HCT116 (cell line): ENCODE data around the gene CTBP2. TPM values are rescaled to one million over a fixed set of nuclear protein-coding genes. Genes with fewer than 3 reads are reported as not detected.

Experiments used
- ATAC-seq: fragments of 200-7000 bp; cut with Tn5 transposase; 2 replicates; pipeline ENCODE4 v1.9.1; 2020; ENCODE audit warnings: mild to moderate bottlenecking, moderate library complexity
- BruUV-seq: library from RNA; stranded (reverse); fragments of 400-500 nt; replicated peaks from 2 replicates; lab custom pipeline; 2021; lab: Mats Ljungman, UMichigan
- CTCF ChIA-PET: fragments of 300-600 bp; sonication (Branson Sonifier 250); formaldehyde crosslinking; loops from one replicate; lab custom pipeline; 2021; ENCODE audit warnings: antibody characterized with exemption; lab: Charles Lee
- POLR2A ChIA-PET: fragments of 300-600, 350-600 bp; sonication (Branson Sonifier 250); formaldehyde crosslinking; loops from one replicate; lab custom pipeline; 2021; ENCODE audit warnings: antibody characterized with exemption; lab: Charles Lee
- RAD21 ChIA-PET, 2 experiments: fragments of 300-600 bp; sonication (Branson Sonifier 250); formaldehyde crosslinking; loops; one replicate each; lab custom pipeline; 2023; ENCODE audit warnings: low total read pairs in 2 of 2; ENCODE audit not compliant: uncharacterized antibody in 2 of 2, unreplicated experiment in 2 of 2, low non-redundant PET in 1 of 2; lab: Charles Lee
- DNase-seq: peaks from one replicate; pipeline ENCODE4 v3.0.0-alpha.2; 2010; ENCODE audit warnings: low read depth, low spot score
- H2AFZ ChIP-seq: fragments of 200-600 bp; shearing (Covaris generic), sonication (generic); 2 replicates; pipeline ENCODE4 v1.6.1; 2017; ENCODE audit warnings: low read depth, mixed run types, mixed read lengths, antibody characterized with exemption, low read length; ENCODE audit not compliant: poor library complexity, severe bottlenecking
- H3K27ac ChIP-seq: 2 replicates; pipeline ENCODE4 v1.5.1; 2012; ENCODE audit warnings: low read depth, low read length
- H3K27me3 ChIP-seq: fragments of 200-600 bp; sonication (generic); 2 replicates; pipeline ENCODE4 v1.6.1; 2016; ENCODE audit warnings: mixed run types, low read length, mixed read lengths; ENCODE audit not compliant: insufficient read depth
- H3K36me3 ChIP-seq, 2 experiments: fragments of 200-500 bp in 1 of 2; fragments of 200-600 bp in 1 of 2; sonication (Bioruptor generic) in 1 of 2; sonication (generic) in 1 of 2; 2 replicates each; pipeline versions ENCODE4 v1.5.1 to v1.6.1; 2014 to 2016; ENCODE audit warnings: low read length in 2 of 2, inconsistent platforms in 1 of 2, mixed read lengths in 1 of 2, mixed run types in 1 of 2; ENCODE audit not compliant: insufficient read depth in 2 of 2, control insufficient read depth in 1 of 2
- H3K4me1 ChIP-seq, 2 experiments: fragments of 200-600 bp in 1 of 2; sonication (generic) in 1 of 2; 2 replicates each; pipeline versions ENCODE4 v1.5.1 to v1.6.1; 2012 to 2017; ENCODE audit warnings: low read length in 2 of 2, inconsistent platforms in 1 of 2, mild to moderate bottlenecking in 1 of 2, mixed read lengths in 1 of 2, mixed run types in 1 of 2, moderate library complexity in 1 of 2; ENCODE audit not compliant: insufficient read depth in 2 of 2, control insufficient read depth in 1 of 2
- H3K4me2 ChIP-seq: fragments of 200-600 bp; sonication (generic); 2 replicates; pipeline ENCODE4 v1.6.1; 2017; ENCODE audit warnings: mixed run types, low read length, mixed read lengths
- H3K4me3 ChIP-seq, 2 experiments: fragments of 200-600 bp in 1 of 2; sonication (generic) in 1 of 2; replicated peaks in 1 of 2; 2 replicates each; pipeline ENCODE4 v1.5.1; 2011 to 2016; ENCODE audit warnings: low read length in 2 of 2, control low read depth in 1 of 2, low read depth in 1 of 2, mild to moderate bottlenecking in 1 of 2, mixed read lengths in 1 of 2, mixed run types in 1 of 2
- H3K79me2 ChIP-seq: fragments of 200-600 bp; sonication (generic); 2 replicates; pipeline ENCODE4 v1.6.1; 2017; ENCODE audit warnings: mild to moderate bottlenecking, mixed run types, low read length, moderate library complexity, mixed read lengths; ENCODE audit not compliant: insufficient read depth
- H3K9ac ChIP-seq: fragments of 200-600 bp; sonication (generic); 2 replicates; pipeline ENCODE4 v1.6.1; 2016; ENCODE audit warnings: low read length, mixed read lengths
- H3K9me2 ChIP-seq: fragments of 200-600 bp; sonication (generic), shearing (Covaris generic); 2 replicates; pipeline ENCODE4 v1.6.1; 2017; ENCODE audit warnings: mixed run types, mild to moderate bottlenecking, moderate library complexity; ENCODE audit not compliant: insufficient read depth
- H3K9me3 ChIP-seq, 2 experiments: fragments of 200-500 bp in 1 of 2; fragments of 200-600 bp in 1 of 2; sonication (Bioruptor generic) in 1 of 2; sonication (generic) in 1 of 2; 2 replicates each; pipeline ENCODE4 v1.6.1; 2014 to 2017; ENCODE audit warnings: low read length in 2 of 2, mixed read lengths in 2 of 2, inconsistent platforms in 1 of 2, low read depth in 1 of 2, mild to moderate bottlenecking in 1 of 2, mixed run types in 1 of 2, moderate library complexity in 1 of 2; ENCODE audit not compliant: control insufficient read depth in 1 of 2, insufficient read depth in 1 of 2
- H4K20me1 ChIP-seq: fragments of 200-600 bp; sonication (generic), shearing (Covaris generic); 2 replicates; pipeline ENCODE4 v1.6.1; 2017; ENCODE audit warnings: mixed run types, mild to moderate bottlenecking, moderate library complexity; ENCODE audit not compliant: insufficient read depth
- CBX3 ChIP-seq: IDR thresholded peaks from 2 replicates; pipeline ENCODE4 v1.6.1; 2012; ENCODE audit warnings: low read depth
- EGR1 ChIP-seq: IDR thresholded peaks from 2 replicates; pipeline ENCODE4 v1.6.1; 2012; ENCODE audit warnings: low read depth
- ELF1 ChIP-seq: IDR thresholded peaks from 2 replicates; pipeline ENCODE4 v1.6.1; 2012; ENCODE audit warnings: low read depth, borderline replicate concordance
- EZH2 ChIP-seq: fragments of 200-600 bp; sonication (generic); IDR thresholded peaks from 2 replicates; pipeline ENCODE4 v1.6.1; 2017; ENCODE audit warnings: antibody characterized with exemption, mixed run types
- TCF7L2 ChIP-seq: IDR thresholded peaks from 2 replicates; pipeline ENCODE4 v1.7.0; 2011; ENCODE audit warnings: borderline replicate concordance, inconsistent platforms; ENCODE audit not compliant: insufficient read depth, insufficient read length; ENCODE audit errors: extremely low read depth
- ZBTB33 ChIP-seq: IDR thresholded peaks from 2 replicates; pipeline ENCODE4 v1.6.1; 2011; ENCODE audit warnings: mild to moderate bottlenecking, low read length, moderate library complexity; ENCODE audit not compliant: insufficient replicate concordance; ENCODE audit errors: extremely low read depth
- ZFX ChIP-seq: fragments of 450-650 bp; IDR thresholded peaks from 2 replicates; pipeline ENCODE4 v1.6.1; 2017
- ZNF274 ChIP-seq: fragments of 200-500 bp; sonication (Bioruptor generic); IDR thresholded peaks from 2 replicates; pipeline ENCODE4 v1.6.1; 2014; ENCODE audit warnings: mild to moderate bottlenecking, low read depth, low read length, inconsistent platforms
- intact Hi-C: fragments of 100-400 bp; cut with micrococcal nuclease; formaldehyde crosslinking; loops from 2 replicates; pipeline ENCODE4 v1.10.0; 2022
- total RNA-seq: library from RNA; stranded (reverse); gene quantifications from one replicate; pipeline ENCODE4 v1.2.1, GENCODE V29; 2021; ENCODE audit not compliant: unreplicated experiment
- TF ChIP-seq, protein P1 (sequence below), 3 experiments: fragments of 200-600 bp in 1 of 3; sonication (generic) in 1 of 3; IDR thresholded peaks in 2 of 3; conservative IDR thresholded peaks in 1 of 3; 2 replicates each; pipeline ENCODE4 v1.5.1; 2012 to 2017; ENCODE audit warnings: low read depth in 2 of 3, low read length in 2 of 3, antibody characterized with exemption in 1 of 3, borderline replicate concordance in 1 of 3, control low read depth in 1 of 3, mild to moderate bottlenecking in 1 of 3, mixed read lengths in 1 of 3, mixed run types in 1 of 3, moderate library complexity in 1 of 3; ENCODE audit not compliant: insufficient read depth in 1 of 3
- TF ChIP-seq, protein P2 (sequence below): IDR thresholded peaks from 2 replicates; pipeline ENCODE4 v1.6.1; 2012
- TF ChIP-seq, protein P3 (sequence below): IDR thresholded peaks from 2 replicates; pipeline ENCODE4 v1.6.1; 2012

CTBP2 gene
- total RNA-seq, 1 experiment from 2014 or later = 144 TPM

GRCh38 chr10:125148528-125148927, 11.8 kb downstream of the CTBP2 start:
- ChIA-PET RAD21 (no interaction called here), CTCF (interaction anchor here (0.5 to 1.1 kb wide), 2 partner anchors 27 to 373 kb away, joined by 3 read pairs; no protein-coding TSS in a partner anchor), POLR2A (interaction anchor here (1.2 kb wide), 1 partner anchor 25 kb away, joined by 4 read pairs; no protein-coding TSS in a partner anchor)
- Histone ChIP-seq H3K4me3 (no peak overlapping the region), H3K9me3 (no peaks in the 10 kb centered on the region), H3K9me2 (no peaks in the 10 kb centered on the region), H3K36me3 (peaks cover 0 to 5% of the 10 kb centered on the region in 2 experiments; a peak in 2 of 4 replicates), H3K4me1 (peaks cover 57 to 91% of the 10 kb centered on the region in 2 experiments), H3K9ac (0 out of 2 replicates have a peak overlapping the region, but pooled peaks have one; percentile 2), H4K20me1 (peaks cover 12% of the 10 kb centered on the region; the same call in 1 of the 2 replicates), H3K4me2 (no peak overlapping the region), H3K27ac (peak overlapping the region; percentile 25), H3K79me2 (peaks cover 100% of the 10 kb centered on the region), H2AFZ (no peak overlapping the region)
- no TSS peak for BruUV-seq
- ATAC-seq (no peak), DNase-seq (no peak)
- intact Hi-C loops = loop anchor here (5.0 kb wide), 2 partner anchors 61 to 86 kb away; no protein-coding TSS in a partner anchor
- TF ChIP-seq ZNF274 = no peak
- TF ChIP-seq, all 23 proteins: peak for 0
- no peaks in the 10 kb centered on the region for H3K27me3 ChIP-seq

DNA sequence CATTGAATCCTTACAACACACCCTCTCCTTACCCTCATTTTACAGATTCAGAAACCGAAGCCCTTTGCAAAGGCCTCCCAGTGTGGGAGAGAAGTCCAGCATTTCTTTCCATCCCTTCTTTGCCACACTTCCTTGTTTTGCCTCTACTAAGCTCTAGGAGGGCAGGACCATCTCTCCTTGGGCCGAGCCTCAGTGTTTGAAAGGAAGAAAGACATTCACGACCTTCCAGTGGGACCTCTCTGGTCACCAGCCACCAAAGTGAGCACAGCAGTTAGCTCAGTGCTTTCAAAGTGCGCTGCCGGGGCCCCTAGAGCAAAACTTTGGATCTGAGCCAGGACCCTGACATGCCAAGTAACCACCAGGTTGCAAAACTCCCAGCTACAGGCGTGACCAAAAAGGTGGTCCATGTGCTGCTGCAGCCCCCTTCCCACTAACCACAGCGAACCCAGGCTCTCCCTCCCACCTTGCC, 12.4 kb downstream of the CTBP2 start:
- 0 out of 2 replicates have a peak overlapping the region, but pooled peaks have one; percentile 2 for H3K9ac ChIP-seq
- H3K4me2 ChIP-seq = no peak overlapping the region
- no peak for ATAC-seq
- H4K20me1 ChIP-seq = peaks cover 12% of the 10 kb centered on the region; the same call in 1 of the 2 replicates
- TF ChIP-seq CBX3 (no peak), EZH2 (no peak), TCF7L2 (no peak), ZBTB33 (no peak), ZFX (no peak), ELF1 (no peak), EGR1 (no peak)
- TF ChIP-seq, protein P1, sequence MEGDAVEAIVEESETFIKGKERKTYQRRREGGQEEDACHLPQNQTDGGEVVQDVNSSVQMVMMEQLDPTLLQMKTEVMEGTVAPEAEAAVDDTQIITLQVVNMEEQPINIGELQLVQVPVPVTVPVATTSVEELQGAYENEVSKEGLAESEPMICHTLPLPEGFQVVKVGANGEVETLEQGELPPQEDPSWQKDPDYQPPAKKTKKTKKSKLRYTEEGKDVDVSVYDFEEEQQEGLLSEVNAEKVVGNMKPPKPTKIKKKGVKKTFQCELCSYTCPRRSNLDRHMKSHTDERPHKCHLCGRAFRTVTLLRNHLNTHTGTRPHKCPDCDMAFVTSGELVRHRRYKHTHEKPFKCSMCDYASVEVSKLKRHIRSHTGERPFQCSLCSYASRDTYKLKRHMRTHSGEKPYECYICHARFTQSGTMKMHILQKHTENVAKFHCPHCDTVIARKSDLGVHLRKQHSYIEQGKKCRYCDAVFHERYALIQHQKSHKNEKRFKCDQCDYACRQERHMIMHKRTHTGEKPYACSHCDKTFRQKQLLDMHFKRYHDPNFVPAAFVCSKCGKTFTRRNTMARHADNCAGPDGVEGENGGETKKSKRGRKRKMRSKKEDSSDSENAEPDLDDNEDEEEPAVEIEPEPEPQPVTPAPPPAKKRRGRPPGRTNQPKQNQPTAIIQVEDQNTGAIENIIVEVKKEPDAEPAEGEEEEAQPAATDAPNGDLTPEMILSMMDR (IDR thresholded peaks at IDR 0.05 in 2 of 3, conservative IDR thresholded peaks at IDR 0.05 in 1 of 3; ENCODE audit: borderline replicate concordance in 1 of 3, insufficient read depth in 1 of 3, low read depth in 2 of 3, low read length in 2 of 3) = no peak
- TF ChIP-seq, protein P2, sequence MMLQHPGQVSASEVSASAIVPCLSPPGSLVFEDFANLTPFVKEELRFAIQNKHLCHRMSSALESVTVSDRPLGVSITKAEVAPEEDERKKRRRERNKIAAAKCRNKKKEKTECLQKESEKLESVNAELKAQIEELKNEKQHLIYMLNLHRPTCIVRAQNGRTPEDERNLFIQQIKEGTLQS = no peak
- TF ChIP-seq, protein P3, sequence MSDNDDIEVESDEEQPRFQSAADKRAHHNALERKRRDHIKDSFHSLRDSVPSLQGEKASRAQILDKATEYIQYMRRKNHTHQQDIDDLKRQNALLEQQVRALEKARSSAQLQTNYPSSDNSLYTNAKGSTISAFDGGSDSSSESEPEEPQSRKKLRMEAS = no peak
- TF ChIP-seq, all 23 proteins: peak for 0
- peaks cover 100% of the 10 kb centered on the region for H3K79me2 ChIP-seq
- DNase-seq = no peak
- POLR2A ChIA-PET = interaction anchor here (1.2 kb wide), 1 partner anchor 24 kb away, joined by 4 read pairs; no protein-coding TSS in a partner anchor
- peaks cover 0 to 5% of the 10 kb centered on the region in 2 experiments; a peak in 2 of 4 replicates for H3K36me3 ChIP-seq
- RAD21 ChIA-PET = no interaction called here
- H3K4me1 ChIP-seq = peaks cover 53 to 86% of the 10 kb centered on the region in 2 experiments
- H3K4me3 ChIP-seq = no peak overlapping the region
- intact Hi-C loops = loop anchor here (5.0 kb wide), 2 partner anchors 61 to 86 kb away; no protein-coding TSS in a partner anchor
- H2AFZ ChIP-seq = no peak overlapping the region
- CTCF ChIA-PET = no interaction called here
- no peaks in the 10 kb centered on the region for H3K9me2 ChIP-seq
- BruUV-seq = no TSS peak
- H3K9me3 ChIP-seq = no peaks in the 10 kb centered on the region
- no peak overlapping the region for H3K27ac ChIP-seq
- H3K27me3 ChIP-seq = no peaks in the 10 kb centered on the region
